K562 (cell line): ENCODE measurements around the gene MOAP1. TPM values are rescaled to one million over a fixed set of nuclear protein-coding genes. Genes with fewer than 3 reads are reported as not detected.

Source experiments
- HDAC2 ChIP-seq: fragments of 450-650 bp; IDR thresholded peaks from 2 replicates; pipeline ENCODE4 v1.6.1; 2016; ENCODE audit warnings: mild to moderate bottlenecking
- JUND ChIP-seq, 2 experiments: IDR thresholded peaks; 2 replicates in 1 of 2; 3 replicates in 1 of 2; pipeline ENCODE4 v1.6.1; 2011; ENCODE audit warnings: borderline replicate concordance in 2 of 2, low read depth in 2 of 2, low read length in 2 of 2, improper control_type of control experiment in 1 of 2, missing biosample characterization in 1 of 2, missing genetic modification characterization in 1 of 2, missing genetic modification reagents in 1 of 2
- MTA2 ChIP-seq: fragments of 450-650 bp; IDR thresholded peaks from 2 replicates; pipeline ENCODE4 v1.6.1; 2016; ENCODE audit warnings: low read depth
- ZFX ChIP-seq: sonication (generic); formaldehyde crosslinking; IDR thresholded peaks from 2 replicates; pipeline ENCODE4 v1.8.0; 2022; ENCODE audit warnings: mild to moderate bottlenecking, missing genetic modification reagents, moderate library complexity
- ZKSCAN3 ChIP-seq: fragments of 250-450 bp; sonication (Bioruptor Pico); IDR thresholded peaks from 2 replicates; pipeline ENCODE4 v1.4.0; 2020
- polyA plus RNA-seq, 8 experiments: library from polyadenylated mRNA; depleted of rRNA in 4 of 8; stranded (reverse) in 5 of 8; unstranded in 3 of 8; fragments of >200 nt; fragmentation: Nextera tagmentation in 2 of 8; fragmentation: Illumina TruSeq in 1 of 8; extraction: Ambion mirVana in 2 of 8; extraction: Trizol in 1 of 8; gene quantifications; 2 replicates each; pipeline versions ENCODE4 v1.2.1 to v1.2.3, GENCODE V29; 2011 to 2014; ENCODE audit warnings: inconsistent platforms in 1 of 8, missing spikeins in 1 of 8
- total RNA-seq, 7 experiments: library from RNA; depleted of rRNA in 6 of 7; stranded (reverse); fragments of >200 nt in 6 of 7; fragmentation: Illumina TruSeq in 2 of 7; extraction: Trizol in 2 of 7; gene quantifications; 2 replicates each; pipeline versions ENCODE4 v1.2.1 to v1.2.3, GENCODE V29; 2011 to 2021; ENCODE audit warnings: low replicate concordance in 1 of 7
- TF ChIP-seq, protein P1 (sequence below): fragments of 250-450 bp; sonication (Bioruptor Pico); IDR thresholded peaks from 2 replicates; pipeline ENCODE4 v1.8.0; 2021; ENCODE audit warnings: borderline replicate concordance, mild to moderate bottlenecking, moderate library complexity; ENCODE audit not compliant: poor library complexity, severe bottlenecking
- TF ChIP-seq, protein P2 (sequence below): sonication (generic); formaldehyde crosslinking; IDR thresholded peaks from 2 replicates; pipeline ENCODE4 v1.4.0; 2020; ENCODE audit warnings: mild to moderate bottlenecking, missing genetic modification reagents
- TF ChIP-seq, protein P3 (sequence below): sonication (generic); IDR thresholded peaks from 2 replicates; pipeline ENCODE4 v1.6.1; 2016
- TF ChIP-seq, protein P4 (sequence below): fragments of 450-650 bp; IDR thresholded peaks from 2 replicates; pipeline ENCODE4 v1.6.1; 2016; ENCODE audit warnings: low read depth
- TF ChIP-seq, protein P5 (sequence below), 3 experiments: IDR thresholded peaks in 2 of 3; conservative IDR thresholded peaks in 1 of 3; 2 replicates each; pipeline ENCODE4 v1.5.1; 2011 to 2012; ENCODE audit warnings: low read length in 3 of 3, mild to moderate bottlenecking in 3 of 3, control low read depth in 2 of 3, improper control_type of control experiment in 1 of 3, inconsistent platforms in 1 of 3, low read depth in 1 of 3, mixed read lengths in 1 of 3, moderate library complexity in 1 of 3; ENCODE audit not compliant: insufficient read depth in 2 of 3

The MOAP1 gene
- total and polyA plus RNA-seq, 9 of the 15 experiments (the other 6 are each of a cell fraction or from before 2014, with no cell fraction given), result 1.5 to 14.4 (median 6.0) TPM

DNA sequence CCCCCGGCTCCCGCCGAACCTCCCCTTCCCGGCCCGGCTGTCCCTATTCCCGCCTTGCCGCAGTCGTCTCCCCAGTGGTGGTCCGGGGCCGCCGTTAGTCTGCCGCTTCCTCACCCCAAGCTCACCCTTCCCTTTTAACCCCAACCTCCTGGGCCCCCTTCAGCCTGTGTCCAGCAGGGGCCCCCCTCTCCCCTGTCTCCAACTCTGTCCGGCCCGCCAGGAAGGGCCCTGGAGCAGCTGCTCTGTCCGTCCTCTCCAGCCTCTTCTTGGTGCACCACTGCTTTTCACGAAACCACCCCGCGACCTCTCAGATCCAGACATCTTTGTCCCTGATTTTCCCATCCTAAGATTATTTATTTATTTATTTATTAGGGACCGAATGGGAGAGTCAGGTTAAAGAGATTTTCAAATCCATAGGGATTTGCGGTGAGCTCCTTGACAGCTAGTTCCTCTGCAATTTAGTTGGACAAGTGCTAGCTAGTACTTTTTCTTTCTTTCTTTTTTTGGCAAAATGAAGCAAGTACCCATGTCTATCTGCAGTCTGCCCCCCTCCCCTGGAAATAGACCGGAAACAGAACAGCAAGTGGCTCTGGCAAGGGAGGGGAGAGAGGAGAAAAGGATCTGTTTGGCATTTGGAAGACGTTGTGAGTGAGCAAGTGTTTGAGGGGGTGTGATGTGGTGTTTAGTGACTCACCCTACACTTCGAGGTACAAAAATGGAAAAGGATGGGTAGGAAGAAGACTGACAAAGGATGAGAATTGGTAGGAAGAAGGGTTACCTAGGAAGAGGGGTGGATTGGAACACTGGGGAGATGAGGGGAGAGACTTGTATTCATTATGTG is 23.0 kb upstream of the MOAP1 start (continued):
- TF ChIP-seq, protein P1, sequence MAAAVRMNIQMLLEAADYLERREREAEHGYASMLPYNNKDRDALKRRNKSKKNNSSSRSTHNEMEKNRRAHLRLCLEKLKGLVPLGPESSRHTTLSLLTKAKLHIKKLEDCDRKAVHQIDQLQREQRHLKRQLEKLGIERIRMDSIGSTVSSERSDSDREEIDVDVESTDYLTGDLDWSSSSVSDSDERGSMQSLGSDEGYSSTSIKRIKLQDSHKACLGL (CRISPR knock-in tag), result no peak
- TF ChIP-seq, protein P2, sequence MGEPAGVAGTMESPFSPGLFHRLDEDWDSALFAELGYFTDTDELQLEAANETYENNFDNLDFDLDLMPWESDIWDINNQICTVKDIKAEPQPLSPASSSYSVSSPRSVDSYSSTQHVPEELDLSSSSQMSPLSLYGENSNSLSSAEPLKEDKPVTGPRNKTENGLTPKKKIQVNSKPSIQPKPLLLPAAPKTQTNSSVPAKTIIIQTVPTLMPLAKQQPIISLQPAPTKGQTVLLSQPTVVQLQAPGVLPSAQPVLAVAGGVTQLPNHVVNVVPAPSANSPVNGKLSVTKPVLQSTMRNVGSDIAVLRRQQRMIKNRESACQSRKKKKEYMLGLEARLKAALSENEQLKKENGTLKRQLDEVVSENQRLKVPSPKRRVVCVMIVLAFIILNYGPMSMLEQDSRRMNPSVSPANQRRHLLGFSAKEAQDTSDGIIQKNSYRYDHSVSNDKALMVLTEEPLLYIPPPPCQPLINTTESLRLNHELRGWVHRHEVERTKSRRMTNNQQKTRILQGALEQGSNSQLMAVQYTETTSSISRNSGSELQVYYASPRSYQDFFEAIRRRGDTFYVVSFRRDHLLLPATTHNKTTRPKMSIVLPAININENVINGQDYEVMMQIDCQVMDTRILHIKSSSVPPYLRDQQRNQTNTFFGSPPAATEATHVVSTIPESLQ (CRISPR knock-in tag), result no peak
- TF ChIP-seq ZFX (peak; percentile 9), HDAC2 (no peak), MTA2 (peak; percentile 31; the same call in 1 of the 2 replicates), JUND (IDR thresholded peaks at IDR 0.05; ENCODE audit: borderline replicate concordance, low read depth, low read length) (no peak; the same call in 1 of the 2 replicates), JUND (tag; IDR thresholded peaks at IDR 0.05; ENCODE audit: borderline replicate concordance, low read depth, low read length) (no peak), ZKSCAN3 (no peak)
- TF ChIP-seq, protein P3, sequence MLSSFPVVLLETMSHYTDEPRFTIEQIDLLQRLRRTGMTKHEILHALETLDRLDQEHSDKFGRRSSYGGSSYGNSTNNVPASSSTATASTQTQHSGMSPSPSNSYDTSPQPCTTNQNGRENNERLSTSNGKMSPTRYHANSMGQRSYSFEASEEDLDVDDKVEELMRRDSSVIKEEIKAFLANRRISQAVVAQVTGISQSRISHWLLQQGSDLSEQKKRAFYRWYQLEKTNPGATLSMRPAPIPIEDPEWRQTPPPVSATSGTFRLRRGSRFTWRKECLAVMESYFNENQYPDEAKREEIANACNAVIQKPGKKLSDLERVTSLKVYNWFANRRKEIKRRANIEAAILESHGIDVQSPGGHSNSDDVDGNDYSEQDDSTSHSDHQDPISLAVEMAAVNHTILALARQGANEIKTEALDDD, result no peak
- TF ChIP-seq, protein P4, sequence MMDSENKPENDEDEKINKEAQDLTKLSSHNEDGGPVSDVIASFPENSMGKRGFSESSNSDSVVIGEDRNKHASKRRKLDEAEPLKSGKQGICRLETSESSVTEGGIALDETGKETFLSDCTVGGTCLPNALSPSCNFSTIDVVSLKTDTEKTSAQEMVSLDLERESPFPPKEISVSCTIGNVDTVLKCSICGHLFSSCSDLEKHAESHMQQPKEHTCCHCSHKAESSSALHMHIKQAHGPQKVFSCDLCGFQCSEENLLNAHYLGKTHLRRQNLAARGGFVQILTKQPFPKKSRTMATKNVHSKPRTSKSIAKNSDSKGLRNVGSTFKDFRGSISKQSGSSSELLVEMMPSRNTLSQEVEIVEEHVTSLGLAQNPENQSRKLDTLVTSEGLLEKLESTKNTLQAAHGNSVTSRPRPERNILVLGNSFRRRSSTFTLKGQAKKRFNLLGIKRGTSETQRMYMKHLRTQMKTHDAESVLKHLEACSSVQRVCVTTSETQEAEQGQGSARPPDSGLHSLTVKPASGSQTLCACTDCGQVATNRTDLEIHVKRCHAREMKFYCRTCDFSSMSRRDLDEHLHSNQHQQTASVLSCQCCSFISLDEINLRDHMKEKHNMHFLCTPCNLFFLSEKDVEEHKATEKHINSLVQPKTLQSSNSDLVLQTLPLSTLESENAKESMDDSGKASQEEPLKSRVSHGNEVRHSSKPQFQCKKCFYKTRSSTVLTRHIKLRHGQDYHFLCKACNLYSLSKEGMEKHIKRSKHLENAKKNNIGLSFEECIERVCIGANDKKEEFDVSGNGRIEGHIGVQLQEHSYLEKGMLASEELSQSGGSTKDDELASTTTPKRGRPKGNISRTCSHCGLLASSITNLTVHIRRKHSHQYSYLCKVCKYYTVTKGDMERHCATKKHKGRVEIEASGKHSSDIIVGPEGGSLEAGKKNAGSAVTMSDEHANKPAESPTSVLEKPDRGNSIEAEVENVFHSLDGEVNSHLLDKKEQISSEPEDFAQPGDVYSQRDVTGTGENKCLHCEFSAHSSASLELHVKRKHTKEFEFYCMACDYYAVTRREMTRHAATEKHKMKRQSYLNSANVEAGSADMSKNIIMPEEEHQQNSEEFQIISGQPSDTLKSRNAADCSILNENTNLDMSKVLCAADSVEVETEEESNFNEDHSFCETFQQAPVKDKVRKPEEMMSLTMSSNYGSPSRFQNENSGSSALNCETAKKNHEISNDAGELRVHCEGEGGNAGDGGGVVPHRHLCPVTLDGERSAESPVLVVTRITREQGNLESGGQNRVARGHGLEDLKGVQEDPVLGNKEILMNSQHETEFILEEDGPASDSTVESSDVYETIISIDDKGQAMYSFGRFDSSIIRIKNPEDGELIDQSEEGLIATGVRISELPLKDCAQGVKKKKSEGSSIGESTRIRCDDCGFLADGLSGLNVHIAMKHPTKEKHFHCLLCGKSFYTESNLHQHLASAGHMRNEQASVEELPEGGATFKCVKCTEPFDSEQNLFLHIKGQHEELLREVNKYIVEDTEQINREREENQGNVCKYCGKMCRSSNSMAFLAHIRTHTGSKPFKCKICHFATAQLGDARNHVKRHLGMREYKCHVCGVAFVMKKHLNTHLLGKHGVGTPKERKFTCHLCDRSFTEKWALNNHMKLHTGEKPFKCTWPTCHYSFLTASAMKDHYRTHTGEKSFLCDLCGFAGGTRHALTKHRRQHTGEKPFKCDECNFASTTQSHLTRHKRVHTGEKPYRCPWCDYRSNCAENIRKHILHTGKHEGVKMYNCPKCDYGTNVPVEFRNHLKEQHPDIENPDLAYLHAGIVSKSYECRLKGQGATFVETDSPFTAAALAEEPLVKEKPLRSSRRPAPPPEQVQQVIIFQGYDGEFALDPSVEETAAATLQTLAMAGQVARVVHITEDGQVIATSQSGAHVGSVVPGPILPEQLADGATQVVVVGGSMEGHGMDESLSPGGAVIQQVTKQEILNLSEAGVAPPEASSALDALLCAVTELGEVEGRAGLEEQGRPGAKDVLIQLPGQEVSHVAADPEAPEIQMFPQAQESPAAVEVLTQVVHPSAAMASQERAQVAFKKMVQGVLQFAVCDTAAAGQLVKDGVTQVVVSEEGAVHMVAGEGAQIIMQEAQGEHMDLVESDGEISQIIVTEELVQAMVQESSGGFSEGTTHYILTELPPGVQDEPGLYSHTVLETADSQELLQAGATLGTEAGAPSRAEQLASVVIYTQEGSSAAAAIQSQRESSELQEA, result no peak
- TF ChIP-seq, protein P5, sequence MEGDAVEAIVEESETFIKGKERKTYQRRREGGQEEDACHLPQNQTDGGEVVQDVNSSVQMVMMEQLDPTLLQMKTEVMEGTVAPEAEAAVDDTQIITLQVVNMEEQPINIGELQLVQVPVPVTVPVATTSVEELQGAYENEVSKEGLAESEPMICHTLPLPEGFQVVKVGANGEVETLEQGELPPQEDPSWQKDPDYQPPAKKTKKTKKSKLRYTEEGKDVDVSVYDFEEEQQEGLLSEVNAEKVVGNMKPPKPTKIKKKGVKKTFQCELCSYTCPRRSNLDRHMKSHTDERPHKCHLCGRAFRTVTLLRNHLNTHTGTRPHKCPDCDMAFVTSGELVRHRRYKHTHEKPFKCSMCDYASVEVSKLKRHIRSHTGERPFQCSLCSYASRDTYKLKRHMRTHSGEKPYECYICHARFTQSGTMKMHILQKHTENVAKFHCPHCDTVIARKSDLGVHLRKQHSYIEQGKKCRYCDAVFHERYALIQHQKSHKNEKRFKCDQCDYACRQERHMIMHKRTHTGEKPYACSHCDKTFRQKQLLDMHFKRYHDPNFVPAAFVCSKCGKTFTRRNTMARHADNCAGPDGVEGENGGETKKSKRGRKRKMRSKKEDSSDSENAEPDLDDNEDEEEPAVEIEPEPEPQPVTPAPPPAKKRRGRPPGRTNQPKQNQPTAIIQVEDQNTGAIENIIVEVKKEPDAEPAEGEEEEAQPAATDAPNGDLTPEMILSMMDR (IDR thresholded peaks at IDR 0.05 in 2 of 3, conservative IDR thresholded peaks at IDR 0.05 in 1 of 3; ENCODE audit: insufficient read depth in 2 of 3, low read depth in 1 of 3, low read length in 3 of 3), result peak; percentile 48 to 51 (median 48)
